GM21381 (cell line): ENCODE data around the gene AUTS2.
"Not testable (repeated sequence)": the region's sequence is repeated elsewhere in the genome, so short reads cannot be mapped to it uniquely, and the experiment has no call there.

Experiments used
- ATAC-seq: cut with Tn5 transposase; IDR thresholded peaks from one replicate; pipeline ENCODE4 v1.9.1; 2021; ENCODE audit warnings: mild to moderate bottlenecking, moderate library complexity; ENCODE audit not compliant: unreplicated experiment

AUTS2 gene

GRCh38 chr7:70355198-70356020 is 757.1 kb downstream of the AUTS2 start:
- no peak for ATAC-seq

GRCh38 chr7:70356085-70356786 is 758.0 kb downstream of the AUTS2 start:
- ATAC-seq = no peak

GRCh38 chr7:70356787-70357328 is 758.6 kb downstream of the AUTS2 start:
- ATAC-seq = no peak

DNA sequence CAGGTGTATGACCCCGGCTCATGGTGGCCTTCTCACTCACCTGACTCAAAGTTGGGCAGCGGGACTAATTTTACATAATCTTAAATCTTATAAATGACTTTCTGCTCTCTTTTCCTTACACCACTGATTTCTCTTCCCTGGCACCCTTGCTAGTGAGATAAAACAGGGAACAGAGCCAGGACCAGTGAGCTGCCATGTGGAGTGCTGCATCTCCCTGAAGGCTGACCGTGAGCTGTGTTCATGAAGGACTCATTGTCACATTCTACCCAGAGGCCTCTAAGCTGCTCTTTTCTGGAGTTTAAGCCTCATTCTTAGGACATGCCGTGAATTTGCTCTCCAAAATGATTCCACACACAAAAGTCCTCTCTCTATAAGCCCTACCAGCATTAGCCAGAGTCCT is 762.3 kb downstream of the AUTS2 start:
- ATAC-seq = no peak

DNA sequence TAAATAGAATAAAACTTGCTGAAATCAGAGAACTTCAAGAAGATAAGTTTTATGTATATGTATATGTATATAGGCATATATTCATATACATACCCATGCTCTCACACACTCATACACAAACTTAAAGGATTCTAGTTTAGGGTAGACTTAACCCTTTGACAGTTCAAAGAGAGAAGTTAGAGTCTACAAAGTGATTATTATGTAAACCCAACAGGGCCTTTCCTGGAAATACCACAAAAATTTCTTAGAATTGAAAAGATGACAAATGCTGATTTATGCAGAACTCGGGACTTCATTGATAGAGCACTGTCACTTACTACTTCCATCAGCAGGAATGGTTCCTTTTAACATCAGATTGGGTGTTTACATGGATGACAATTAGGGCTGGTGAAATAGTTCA is 763.5 kb downstream of the AUTS2 start:
- no peak for ATAC-seq

DNA sequence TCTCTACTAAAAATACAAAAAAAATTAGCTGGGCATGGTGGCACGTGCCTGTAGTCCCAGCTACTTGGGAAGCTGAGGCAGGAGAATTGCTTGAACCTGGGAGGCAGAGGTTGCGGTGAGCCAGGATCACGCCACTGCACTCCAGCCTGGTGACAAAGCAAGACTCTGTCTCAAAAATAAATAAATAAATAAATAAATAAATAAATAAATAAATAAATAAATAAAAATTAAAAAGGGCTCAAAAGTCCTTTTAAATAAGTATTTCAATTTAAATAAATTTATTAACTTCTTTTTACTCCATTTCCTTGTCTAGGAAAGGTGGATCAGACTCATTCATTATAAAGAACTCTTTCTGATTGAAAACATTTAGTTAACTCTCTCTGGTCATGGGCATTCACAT is 766.1 kb downstream of the AUTS2 start:
- not testable (repeated sequence) for ATAC-seq

DNA sequence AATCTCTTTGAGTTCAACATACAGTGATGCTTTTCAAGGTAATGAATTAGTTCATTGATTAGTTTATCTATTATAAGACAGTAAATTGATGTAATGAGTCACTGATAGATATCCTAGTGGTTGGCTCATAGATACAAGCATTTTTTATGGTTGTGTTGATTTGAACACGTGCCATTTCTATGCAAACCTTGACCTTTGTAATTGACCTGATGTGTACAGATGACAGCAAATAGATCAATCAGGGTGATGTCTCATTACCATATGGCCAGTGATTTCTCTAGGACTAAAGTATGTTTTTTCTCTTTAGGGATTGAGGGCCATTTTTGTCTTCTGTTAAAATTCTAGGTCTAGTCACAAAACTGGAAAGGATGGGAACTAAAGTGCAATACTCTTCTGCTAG is 773.4 kb downstream of the AUTS2 start:
- ATAC-seq = no peak

DNA sequence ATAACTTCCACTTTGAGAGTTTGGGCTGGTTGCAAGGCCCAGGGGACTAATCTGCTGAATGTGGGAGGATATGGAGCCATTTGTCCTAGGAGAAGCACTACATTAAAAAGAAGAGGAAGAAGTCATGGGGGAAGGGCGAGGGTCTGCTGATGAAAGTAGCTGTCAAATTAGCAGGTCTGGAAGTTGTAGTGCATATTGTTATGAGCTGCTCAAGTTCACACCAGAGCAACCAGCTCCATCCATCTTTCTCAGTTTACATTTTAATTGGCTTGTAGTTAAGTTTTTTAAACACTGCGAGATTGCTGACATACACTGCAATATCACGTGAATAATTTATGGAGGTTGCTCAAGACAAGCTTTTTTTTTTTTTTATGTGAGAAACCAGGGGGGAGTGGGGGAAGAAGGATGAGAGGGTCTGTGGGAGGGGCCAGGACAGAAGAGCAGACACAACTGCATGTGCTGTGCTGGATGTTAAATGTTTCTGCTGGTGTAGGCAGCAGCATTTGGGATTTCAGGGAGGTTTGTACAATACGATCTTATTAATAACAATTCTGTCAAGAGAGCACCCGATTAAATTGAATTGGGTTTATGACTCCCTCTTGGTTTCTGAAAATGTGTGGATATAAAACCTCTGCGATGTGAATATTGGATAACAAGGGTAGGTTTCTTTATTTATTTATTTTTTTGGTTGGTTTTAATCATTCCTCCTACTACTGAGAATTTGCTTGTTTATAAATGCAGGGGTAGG is 774.7 kb downstream of the AUTS2 start:
- no peak for ATAC-seq

DNA sequence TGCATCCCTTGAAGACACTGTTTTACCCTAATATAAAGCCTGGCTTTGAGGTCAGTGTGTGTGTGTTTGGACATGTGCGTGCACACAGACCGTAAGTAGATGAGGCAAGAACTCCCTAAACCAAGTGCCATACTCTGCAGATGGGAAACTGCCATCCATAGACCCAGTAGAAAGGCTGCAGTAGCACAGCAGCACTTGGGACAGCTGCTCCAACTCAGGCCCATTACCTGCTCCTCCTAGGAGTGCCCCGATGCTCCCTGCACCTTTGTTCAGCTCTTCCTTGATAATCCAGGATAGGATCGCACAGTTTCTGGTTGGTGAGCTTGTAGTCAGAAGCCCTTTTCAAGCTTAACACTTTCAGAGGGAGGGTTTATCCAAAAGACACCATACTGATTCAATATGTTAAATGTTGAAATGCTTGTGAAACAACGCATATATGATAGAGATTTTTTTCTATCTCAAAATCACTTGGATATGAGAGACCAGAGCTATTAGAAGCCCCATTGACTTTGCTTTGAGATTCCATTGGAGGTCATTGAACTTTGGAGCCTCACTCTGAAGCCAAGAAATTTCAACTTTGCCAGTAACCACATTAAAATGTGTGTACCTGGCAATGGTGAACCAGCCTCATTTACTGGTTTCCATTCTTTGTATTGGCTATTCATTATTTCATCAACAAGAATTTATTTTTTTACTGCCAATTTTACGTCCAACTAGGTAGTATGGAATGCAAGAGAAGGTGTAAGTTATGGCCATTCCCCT is 776.7 kb downstream of the AUTS2 start:
- ATAC-seq = no peak

- ATAC-seq = no peak
Observed at GRCh38 chr7:70376561-70377031, 778.3 kb downstream of the AUTS2 start.

DNA sequence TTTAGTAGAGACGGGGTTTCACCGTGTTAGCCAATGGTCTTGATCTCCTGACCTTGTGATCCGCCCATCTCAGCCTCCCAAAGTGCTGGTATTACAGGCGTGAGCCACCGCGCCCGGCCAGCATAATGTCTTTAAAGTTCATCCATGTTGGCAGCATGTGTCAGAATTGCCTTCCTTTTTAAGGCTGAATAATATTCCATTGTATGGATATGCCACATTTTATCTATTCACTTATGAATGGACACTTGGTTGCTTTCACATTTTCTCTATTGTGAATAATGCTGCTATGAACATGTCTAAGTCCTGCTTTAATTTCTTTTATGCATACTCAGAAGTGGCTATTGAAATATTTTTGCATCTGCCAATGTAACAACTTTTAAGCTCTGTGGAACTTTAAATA is 779.7 kb downstream of the AUTS2 start:
- ATAC-seq = no peak

DNA sequence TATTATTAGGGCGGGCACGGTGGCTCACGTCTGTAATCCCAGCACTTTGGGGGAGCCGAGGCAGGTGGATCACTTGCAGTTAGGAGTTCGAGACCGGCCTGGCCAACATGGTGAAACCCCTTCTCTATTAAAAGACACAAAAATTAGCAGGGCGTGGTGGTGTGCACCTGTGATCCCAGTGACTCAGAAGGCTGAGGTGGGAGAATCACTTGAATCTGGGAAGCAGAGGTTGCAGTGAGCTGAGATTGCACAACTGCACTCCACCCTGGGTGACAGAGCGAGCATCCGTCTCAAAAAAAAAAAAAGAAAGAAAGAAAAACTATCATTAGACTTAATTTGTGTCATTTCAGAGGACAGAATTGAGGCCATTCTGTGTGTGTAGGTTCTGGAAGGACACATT is 780.9 kb downstream of the AUTS2 start:
- ATAC-seq = no peak

- no peak for ATAC-seq
Observed at GRCh38 chr7:70380421-70381015, 782.2 kb downstream of the AUTS2 start.

DNA sequence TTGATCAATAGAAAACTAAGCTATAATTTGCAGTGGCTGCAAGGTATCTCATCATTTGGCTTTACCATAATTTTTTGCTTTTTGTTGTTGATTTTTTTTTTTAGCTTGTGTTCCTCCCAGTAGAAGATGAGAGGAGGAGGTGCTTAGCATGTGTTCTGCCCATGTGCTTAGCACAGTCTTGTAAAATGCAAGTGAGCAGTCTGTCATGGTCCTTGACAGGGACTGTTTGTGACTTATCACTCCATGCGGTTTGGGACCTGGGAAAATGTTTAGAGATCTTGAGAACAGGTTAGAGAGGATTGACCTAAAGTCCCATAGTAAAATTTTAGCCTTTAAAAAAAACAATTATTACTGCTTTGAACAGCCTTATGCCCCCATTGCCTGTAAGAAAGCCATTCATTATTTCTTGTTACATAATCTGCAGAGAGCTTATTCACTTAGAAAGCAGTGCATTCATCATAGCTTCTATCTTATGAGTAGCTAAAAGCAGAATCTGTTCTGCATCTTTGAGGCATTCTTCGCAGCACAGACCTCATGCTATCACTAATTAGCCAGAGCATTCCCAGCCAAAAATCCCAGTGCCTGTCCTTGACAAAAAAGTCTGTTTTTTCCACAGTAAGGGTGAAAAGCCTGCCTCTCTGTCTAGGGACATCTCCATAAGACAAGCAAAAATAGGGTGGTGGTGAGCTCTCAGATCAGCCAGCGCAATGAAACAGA is 784.9 kb downstream of the AUTS2 start:
- ATAC-seq = no peak

DNA sequence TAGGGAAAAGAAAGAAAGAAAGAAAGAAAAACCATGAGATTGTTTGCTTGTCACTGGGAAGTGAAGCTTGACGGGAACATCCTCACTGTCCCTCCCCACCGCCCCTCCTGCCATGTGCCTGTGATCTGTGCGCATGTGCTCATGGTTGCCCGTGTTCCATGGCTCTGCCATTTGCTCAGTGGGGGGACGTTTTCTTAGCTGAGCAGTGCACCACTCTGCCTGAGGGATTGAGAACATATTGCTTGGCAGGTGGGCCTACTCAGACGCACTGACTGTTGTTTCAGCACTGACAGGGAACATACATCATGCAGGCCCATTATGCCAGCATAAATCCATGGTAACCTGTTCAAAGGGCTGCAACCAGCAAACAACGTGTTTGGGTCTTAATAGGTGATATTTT is 785.7 kb downstream of the AUTS2 start:
- ATAC-seq = no peak

DNA sequence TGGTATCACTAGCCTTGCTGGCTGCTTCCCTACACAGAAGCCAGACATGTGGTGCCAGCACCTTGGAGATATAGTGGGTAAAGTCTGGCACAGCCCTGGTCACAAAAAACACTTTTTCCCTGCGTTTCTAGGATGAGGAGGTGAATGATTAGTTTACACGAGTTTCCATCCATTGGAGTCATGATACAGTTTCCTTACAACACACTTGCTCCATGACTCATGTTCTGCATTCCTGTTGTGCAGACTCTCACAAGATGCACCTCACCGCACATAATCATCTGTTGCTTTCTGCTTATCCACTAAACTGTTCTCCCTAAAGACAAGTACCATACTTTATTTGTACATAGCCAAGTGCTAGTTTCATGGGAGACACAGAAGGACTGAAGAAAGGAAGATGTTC is 786.6 kb downstream of the AUTS2 start:
- no peak for ATAC-seq

GRCh38 chr7:70387217-70387616 is 788.9 kb downstream of the AUTS2 start:
- ATAC-seq = no peak

DNA sequence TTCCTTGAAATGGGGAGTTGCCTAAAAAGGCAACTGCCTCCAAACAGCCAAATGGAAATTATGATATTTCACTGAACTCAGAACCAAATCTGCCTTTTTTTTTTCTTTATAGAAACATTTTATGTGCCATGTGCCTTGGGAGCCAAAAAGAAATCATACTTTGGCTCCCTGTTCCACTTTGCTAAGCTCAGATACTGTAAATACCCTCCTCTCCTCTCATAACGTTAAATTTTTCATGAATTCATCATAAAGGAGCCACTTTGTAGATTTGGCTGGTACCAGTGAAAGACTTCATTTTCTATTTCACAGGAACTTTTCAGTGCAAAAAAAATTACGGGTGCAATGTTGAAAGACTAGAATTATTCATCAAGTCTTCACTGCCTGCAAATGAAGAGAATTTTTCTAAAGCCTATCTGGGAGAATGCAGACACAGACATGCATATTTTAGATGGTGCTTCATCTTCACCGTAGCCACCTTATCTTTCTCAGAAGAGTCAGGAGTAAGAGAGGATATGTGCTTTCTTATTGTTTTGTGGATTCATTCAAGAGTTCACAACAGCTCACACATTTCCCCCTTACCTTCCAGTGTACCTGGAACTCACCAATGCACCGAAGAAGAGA is 791.4 kb downstream of the AUTS2 start:
- ATAC-seq = no peak

GRCh38 chr7:70390251-70390650 is 792.0 kb downstream of the AUTS2 start:
- ATAC-seq = no peak
